Stimulated activated CD4-positive, alpha-beta T cell treated with anti-CD3 and anti-CD28 coated beads, Interleukin-2, amount 100 ng/mL, for 4 hours (primary cell): Measurements from ENCODE around the gene MYO5C.
A peak's percentile ranks its signal among the peaks of the same experiment; 100 is the strongest.
"Not testable (repeated sequence)": the region's sequence is repeated elsewhere in the genome, so short reads cannot be mapped to it uniquely, and the experiment has no call there.

ENCODE experiments used
- DNase-seq: peaks from one replicate; pipeline ENCODE4 v3.0.0-alpha.2; 2020; ENCODE audit warnings: low read depth

MYO5C gene

GRCh38 chr15:52240166-52240565 is 55.4 kb downstream of the MYO5C start:
- no peak for DNase-seq

DNA sequence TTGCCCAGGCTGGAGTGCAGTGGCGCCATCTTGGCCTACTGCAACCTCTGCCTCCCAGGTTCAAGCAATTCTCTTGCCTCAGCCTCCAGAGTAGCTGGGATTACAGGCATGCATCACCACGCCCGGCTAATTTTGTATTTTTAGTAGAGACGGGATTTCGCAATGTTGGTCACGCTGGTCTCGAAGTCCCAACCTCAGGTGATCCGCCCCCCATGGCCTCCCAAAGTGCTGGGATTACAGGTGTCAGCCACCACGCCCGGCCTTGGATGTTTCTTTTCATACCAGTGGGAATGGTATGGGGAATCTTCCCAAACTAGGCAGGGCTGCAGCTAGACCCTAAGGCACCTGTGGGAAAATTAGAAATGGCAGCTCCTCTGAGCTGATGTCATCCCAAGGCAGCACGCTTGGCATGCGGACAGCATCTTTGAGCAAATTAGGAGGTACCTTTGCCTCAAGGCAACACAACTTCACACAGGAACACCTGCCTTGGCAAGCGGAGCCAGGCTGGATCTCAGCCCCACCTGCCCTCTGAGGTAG is 56.5 kb downstream of the MYO5C start:
- DNase-seq = not testable (repeated sequence)

GRCh38 chr15:52238149-52238548 is 57.5 kb downstream of the MYO5C start:
- DNase-seq = no peak

DNA sequence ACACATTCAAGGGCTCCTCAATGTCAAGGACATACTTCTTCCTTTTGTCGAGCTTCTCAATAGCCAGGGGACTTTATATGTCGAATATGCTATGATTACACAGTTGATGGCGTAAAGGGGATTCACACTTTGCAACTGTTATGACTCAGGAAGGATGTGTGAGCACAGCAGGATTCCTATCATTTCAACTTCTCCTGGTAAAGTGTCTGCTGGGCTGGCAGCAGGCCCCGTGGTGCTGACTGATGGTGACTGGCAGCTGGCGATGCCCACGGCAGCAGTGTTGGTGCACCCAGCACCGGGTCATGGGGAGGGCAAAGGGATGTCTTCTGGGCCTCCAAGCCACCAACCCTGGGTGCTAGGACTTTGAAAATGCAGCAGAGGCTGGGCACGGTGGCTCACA is 59.6 kb downstream of the MYO5C start:
- no peak for DNase-seq

- DNase-seq = no peak
Observed at GRCh38 chr15:52234596-52235541, 60.7 kb downstream of the MYO5C start.

DNA sequence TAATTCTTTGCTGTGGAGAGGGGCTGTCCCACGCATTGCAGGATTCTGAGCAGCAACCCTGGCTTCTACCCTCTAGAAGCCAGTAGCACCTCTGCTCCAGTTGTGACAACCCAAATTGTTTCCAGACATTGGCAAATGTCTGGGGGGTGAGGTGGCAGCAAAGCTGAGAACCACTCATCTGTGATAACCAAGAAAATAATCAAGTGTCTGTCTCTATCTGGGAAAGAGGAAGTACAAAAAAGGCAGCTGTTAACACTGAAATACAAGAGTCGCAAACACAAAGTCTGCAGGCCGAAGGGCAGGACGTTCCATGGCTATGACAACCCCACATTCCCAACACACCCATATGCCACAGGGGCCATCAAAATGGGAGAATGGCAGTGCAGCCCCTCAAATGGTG is 62.2 kb downstream of the MYO5C start:
- DNase-seq = no peak

DNA sequence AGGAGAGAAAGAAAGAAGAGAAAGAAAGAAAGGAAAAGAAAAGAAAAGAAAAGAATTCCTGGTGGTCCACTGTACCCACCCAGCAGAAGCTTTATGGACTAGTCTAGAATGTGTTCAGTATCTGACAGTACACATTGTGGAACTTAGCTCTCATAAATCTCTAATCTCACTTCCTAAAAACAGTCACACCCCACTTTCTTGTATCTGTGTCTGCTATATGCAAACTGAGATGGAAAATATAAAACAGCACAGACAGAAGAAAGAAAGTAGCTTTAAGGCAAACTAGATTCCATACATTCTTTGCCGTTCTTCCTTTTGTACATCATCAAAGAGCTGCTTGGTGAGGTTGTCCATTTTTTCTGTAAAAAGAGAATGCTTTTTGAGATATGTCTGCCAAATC is 63.3 kb downstream of the MYO5C start:
- no peak for DNase-seq

- no peak for DNase-seq
Observed at GRCh38 chr15:52230073-52230472, 65.5 kb downstream of the MYO5C start.

GRCh38 chr15:52228921-52229320 is 66.7 kb downstream of the MYO5C start:
- no peak for DNase-seq

GRCh38 chr15:52227456-52227855 is 68.1 kb downstream of the MYO5C start:
- peak; percentile 56 for DNase-seq

DNA sequence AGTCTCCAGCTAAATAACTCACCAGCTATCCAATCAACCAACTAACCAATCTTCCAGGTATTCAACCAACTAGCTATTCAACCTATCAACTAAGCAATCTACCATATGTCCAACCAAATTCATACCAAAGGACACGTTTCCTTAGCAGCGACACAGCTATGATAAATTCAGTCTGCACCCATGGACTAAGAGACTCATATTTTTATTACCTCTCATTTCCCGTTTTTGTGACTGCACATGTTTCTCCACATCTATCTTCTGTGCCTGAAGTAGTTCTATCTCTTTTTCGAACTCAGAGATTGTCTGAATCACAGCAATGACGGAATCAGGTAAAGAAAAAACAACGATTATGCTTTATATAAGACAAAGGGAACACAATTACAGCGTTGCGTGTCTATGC is 70.4 kb downstream of the MYO5C start:
- DNase-seq = no peak

- no peak for DNase-seq
Observed at GRCh38 chr15:52224211-52224610, 71.4 kb downstream of the MYO5C start.

GRCh38 chr15:52221730-52222129 is 73.9 kb downstream of the MYO5C start:
- DNase-seq = no peak

DNA sequence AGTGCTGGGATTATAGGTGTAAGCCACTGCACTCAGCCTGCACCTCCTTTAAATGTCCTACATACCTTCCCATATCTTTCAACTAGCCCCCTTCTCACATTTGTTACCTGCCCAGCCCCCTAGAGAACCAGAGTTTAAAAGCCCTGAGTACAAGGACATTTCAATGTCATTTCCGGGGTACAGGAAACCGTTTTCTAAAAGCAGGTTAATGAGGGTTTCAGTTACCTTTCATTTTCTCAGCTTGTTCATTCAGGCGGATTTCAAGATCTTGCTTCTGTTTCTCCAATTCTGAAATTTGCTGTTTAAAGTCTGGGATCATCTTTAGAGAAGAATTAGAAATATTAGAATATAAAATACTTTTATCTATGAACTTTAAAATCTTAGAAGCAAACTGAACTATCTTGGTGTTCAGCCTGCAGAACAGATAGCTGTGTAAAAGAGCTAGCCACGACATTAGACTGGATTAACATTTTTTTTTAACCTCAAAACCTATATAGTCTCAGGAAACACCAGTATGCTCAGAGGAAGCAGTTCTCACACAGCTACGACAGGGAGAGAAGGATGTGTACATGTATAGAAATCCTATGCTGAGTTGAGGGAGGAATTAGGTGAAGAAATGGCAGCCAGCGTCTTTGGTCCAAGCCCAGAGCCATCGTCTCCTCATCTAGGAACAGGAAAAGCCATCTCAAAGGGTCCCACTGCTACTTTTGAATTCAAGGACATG is 74.5 kb downstream of the MYO5C start:
- no peak for DNase-seq

DNA sequence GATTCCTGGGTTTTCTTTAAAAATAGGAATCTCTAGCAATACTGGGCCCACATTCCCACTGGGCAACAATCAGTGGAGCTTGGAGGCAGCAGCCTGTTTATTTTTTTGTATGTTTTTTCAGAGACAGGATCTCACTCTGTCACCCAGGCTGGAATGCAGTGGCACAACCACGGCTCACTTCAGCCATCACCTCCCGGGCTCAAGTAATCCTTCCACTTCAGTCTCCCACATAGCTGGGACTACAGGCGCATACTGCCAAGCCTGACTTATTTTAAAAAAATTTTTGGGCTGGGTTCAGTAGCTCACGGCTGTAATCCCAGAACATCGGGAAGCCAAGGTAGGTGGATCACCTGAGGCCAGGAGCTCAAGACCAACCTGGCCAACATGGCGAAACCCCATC is 75.4 kb downstream of the MYO5C start:
- DNase-seq = no peak

DNA sequence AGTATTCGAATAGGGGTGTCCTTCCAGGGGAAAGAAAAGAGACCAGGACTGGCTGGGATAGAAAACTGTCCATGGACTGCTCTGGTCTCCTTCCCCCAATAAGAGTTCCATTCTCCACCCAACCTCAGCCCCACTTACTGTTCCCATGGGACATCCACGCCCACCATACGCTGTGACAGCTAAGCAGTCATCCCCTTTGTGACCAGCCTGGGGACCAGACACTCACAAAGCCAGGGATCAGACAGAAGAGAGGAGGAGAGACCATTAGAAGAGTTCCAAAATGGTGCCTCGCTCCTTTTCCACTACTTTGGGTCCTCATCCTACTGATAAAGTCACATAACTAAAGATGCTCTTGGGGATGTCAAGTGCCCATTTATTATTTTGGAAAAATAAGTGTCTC is 76.8 kb downstream of the MYO5C start:
- DNase-seq = no peak

DNA sequence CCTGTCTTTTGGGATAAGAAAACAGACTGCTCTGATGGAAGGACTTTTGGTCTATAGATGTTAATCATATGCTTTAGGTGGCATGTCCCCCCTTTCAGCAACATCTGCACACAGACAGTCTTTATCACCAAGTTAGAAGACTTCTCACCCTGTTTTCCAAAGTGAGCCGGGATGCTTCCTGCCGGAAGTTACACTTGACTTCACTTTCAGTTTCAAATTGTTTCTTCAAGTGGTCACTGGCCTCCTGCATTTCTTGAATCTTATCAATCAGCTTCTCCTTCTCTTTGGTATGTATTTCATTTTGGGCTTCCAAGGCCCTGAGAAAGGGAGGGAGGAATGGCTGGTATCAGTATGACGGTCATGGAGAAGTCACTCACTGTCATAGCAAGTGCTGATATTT is 77.2 kb downstream of the MYO5C start:
- DNase-seq = no peak

DNA sequence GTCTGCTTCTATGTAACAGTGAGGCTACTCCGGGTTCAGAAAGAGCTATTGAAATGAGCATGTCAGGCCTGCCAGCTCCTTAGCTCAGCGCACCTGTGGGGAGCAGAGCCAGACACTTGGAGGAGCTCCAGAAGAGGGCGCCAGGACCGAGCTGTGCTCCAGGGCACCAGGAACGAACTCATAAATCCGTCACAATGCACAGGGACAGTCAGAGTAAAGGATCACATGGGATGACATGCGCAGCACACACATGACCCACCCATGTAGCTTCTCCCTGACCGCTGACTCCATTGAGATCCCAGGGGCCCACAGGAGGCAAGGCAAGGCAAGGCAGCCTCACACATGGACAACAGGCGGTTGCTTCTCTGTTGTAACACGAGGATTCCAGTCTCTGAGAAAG is 78.4 kb downstream of the MYO5C start:
- DNase-seq = no peak

DNA sequence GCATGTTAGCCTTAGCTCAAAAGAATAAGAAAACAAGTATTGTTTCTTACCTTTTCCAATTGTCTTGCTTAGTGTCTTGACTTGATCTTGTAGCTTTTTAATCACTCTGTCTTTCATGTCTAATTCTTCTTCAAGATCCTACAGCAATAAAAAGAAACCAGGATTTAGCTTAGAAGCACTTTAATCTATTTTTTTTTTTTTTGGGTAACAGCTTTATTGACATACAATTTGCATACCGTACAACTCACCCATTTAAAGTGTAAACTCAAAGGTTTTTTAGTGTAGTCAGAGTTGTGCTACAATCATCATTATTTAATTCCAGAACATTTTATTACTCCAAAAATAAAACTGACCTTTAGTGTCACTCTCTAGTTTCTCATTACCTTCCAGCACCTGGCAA is 81.1 kb downstream of the MYO5C start:
- DNase-seq = no peak

DNA sequence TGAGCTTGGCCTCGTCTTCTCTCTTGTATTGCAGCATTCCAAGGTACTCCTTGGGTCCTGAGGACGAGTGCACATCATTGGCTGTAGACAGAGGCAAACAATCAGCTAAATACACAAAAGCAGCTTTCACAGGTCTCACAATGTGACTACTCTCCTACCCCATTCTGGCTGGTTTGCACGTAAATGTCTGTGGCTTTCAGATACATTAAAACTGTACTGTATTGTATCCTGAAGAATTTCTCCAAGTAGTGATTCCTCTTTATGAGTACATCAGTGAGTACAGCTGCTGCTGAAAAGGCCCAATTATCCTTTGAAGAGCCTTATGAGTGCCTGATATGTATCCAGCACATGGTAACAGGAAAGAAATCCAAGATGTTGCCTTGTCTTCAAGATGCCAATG is 82.4 kb downstream of the MYO5C start:
- DNase-seq = no peak

DNA sequence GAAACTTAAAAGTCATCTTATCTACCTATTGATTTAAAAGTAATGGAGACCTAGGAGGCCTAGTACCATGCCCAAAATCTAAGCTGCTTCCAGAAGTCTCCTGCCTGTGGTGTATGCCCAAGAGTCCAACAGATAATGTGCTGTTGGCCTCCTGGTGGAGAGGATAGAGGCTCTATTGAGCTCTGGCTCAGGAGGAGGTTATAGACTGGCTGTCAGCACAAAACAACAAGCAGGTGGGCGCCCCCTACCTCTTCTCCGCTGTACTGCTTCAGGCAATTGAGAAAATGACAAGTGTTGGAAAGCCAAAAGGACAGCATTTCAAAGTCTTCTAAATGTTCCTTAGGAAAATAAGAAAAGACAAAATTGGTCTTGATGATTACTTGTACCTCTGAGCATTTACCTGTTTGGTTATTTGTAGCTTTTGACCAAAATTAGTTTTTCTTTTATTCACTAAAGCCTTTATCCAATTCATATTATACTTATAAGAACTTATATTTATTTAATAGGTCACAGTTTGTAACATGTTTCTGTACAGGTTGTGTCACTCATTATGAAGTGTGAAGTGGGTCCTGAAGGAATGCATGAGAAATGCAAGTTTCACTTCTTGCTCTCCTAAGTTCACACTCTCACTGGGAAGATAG is 87.2 kb downstream of the MYO5C start:
- peak; percentile 49 for DNase-seq

DNA sequence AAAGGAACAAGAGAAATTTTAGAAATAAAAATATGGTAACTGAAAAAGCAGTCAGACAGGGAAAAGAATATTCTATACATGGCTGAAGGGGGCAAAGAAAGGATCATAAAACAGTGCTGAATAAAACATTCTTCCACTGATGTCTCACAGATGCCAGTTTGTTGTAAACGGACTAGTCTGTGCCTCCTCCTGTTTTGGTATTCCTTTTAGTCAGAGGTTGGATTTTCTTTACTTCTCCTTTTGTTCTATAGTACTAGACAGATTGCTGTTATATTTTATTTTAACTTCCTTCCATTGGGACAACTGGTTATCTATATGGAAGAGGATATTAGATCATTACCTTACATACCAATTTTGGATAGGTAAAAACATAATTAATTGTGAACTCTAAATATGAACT is 88.4 kb downstream of the MYO5C start:
- no peak for DNase-seq

- DNase-seq = no peak
Observed at GRCh38 chr15:52206446-52206845, 89.2 kb downstream of the MYO5C start.
